Hematopoietic multipotent progenitor cell (in vitro differentiated cells): ENCODE results near the gene TCF25. TPM values are rescaled to one million over a fixed set of nuclear protein-coding genes. Genes with fewer than 3 reads are reported as not detected.
"Not testable (repeated sequence)": the region's sequence is repeated elsewhere in the genome, so short reads cannot be mapped to it uniquely, and the experiment has no call there.

ENCODE experiments used
- DNase-seq, 3 donors: peaks; one replicate each; pipeline ENCODE4 v3.0.0-alpha.2; 2011 to 2015; ENCODE audit warnings: low read depth in 2 of 3, low spot score in 2 of 3
- total RNA-seq: library from RNA; depleted of rRNA; stranded (reverse); fragments of >200 nt; gene quantifications from one replicate; pipeline ENCODE4 v1.2.3, GENCODE V29; 2012

TCF25 gene
- total RNA-seq, 1 donor = 195 TPM

DNA sequence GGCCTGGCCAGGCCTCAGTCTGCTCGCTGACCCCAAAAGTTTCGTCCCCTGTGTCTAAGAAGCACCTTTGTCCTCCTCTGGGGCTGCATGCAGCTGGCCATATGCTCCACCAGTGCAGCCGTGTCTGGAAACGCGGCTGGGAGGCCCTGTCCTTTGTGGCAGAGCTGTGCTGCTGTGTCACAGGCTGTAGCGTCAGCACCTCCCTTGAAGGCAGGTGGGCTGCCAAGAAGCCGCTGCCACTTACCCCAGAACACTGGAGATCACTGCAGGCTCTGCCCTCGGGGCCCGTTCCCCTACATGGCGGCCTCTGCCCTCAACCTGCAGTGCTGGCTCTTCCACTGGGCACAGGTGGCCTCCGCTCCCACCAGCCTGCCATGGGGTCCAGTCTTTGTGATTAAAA, 29.6 kb downstream of the TCF25 start:
- no peak for DNase-seq

DNA sequence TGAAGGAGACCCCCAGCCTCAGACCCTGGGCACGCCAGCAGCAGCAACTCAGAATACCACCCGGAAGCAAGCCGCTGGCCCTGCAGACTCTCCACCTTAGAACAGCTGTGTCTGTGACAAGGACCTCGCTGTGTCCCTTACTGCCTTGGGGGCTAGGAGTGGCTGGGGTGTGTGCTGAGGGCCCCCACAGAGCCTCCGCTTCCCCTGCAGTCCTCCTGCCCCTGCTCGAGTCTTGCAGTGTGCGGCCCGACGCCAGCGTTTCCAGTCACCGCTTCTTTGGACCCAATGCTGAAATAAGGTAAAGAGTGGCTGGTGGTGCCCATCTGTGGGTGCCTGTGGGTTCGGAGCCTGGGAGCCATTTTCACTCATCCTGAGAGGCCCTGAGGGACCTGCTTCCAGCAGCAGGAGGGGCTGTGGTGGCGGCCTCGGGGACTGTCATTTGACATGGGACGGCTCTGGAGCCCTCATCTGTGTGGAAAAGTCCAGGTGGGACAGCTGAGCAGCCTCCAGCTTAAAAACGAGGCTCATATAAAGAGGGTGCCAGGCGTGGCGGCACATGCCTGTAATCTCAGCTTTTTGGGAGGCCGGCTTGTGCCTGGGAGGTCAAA, 30.6 kb downstream of the TCF25 start:
- DNase-seq = no peak

DNA sequence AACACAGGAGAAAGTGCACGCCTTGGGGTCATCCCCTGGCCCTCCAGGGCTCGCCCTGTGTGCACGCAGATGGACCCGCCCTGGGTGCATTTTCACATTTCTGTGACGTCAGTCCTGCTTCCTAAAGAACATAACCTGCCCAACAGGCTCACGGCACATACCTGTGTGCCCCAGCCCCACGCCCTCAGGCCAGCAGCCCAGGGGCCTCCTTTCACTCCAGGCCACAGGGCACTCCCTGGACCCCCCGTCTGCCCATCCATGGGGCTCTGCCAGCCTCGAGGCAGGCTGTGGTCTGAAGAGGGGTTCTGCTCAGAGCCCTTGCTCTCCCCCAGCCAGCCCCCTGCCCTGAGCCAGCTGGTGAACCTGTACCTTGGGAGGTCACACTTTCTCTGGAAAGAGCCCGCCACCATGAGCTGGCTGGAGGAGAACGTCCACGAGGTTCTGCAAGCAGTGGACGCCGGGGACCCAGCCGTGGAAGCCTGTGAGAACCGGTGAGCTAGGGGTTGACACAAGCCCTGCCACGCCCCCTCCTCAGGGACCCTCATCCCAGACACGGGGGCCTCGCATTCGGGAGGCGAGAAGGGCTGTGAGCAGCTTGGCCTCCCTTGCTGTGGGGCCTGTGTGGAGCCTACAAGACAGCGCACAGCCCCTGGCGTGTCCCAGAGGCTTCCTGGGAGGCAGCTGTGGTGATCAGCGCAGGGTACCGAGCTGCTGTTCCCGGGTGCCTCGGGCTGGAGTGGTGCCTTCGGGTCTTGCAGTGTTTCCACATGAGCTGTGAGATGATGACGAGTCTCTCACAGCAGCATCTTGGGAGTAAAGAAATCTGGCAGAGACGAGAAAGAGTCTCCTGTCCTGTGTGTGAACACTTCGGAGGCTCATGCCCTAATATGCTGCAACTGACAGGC, 31.5 kb downstream of the TCF25 start:
- no peak for DNase-seq

DNA sequence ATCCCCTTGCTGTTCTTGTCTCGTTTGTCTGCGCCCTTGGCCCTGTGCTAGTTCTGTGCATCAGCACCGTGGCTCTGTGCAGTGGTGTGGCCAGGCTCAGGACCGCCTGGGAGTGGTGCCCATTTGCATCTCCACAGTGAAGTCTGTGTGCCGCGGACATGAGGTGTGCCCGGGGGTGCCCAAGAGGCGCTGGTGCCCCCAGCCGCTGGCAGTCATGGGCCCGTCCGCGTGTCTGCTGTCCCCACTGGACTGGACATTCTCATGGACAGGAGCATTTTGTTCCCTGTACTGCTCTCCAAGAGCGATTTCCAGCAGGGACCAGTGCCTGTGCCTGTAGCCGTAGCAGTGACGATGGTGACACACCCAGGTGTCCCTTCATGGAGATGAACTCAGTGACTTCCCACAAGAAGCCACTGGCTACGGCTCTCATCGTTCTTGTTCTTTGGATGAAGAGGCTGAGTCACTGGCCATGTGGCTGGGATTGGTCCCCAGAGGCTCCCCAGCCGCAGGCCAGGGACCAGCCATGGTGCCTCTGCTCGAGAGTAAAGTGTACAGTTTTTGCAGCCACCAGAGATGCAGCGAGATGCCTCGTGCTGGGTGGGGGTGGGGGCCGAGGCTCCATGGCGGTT, 32.2 kb downstream of the TCF25 start:
- no peak for DNase-seq

DNA sequence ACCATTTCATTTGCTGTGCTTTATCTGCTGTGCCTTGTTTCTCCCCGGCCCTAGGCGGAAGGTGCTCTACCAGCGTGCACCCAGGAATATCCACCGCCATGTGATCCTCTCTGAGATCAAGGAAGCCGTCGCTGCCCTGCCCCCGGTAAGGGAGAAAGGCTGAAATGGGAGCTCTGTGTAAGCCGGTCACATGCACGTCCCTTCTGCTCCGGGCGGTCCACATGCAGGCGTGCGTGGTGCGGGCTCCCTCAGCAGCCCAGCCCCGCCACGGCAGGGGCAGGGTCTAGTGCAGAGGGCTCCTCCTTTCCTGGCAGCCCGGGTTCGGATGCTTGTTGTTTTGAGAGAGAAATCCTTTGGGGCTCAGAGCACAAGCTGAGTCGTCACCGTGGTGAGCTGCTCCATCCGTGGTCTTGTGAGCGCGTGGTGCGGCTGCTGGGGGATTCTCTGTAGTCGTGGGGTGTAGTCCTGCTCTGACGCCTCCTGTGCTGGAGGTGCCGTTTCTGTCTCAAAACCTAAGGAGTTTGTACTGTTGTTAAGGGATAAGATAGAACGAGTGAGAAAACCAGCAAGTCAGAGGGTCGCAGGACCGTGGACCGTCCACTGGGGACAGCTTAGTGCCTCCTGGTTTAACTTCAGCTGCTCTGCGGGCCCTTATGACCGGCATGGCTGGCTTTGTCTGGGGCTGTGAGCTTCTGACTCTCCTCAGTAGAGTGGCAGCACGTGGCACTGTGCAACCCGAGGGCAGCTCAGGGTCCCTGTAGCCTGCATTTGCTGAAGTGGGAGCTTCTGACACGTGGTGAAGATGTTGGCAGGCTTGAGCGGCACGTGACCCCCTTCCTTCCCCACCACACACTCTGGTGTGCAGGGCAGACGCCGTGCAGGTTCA, 33.0 kb downstream of the TCF25 start:
- DNase-seq = no peak

DNA sequence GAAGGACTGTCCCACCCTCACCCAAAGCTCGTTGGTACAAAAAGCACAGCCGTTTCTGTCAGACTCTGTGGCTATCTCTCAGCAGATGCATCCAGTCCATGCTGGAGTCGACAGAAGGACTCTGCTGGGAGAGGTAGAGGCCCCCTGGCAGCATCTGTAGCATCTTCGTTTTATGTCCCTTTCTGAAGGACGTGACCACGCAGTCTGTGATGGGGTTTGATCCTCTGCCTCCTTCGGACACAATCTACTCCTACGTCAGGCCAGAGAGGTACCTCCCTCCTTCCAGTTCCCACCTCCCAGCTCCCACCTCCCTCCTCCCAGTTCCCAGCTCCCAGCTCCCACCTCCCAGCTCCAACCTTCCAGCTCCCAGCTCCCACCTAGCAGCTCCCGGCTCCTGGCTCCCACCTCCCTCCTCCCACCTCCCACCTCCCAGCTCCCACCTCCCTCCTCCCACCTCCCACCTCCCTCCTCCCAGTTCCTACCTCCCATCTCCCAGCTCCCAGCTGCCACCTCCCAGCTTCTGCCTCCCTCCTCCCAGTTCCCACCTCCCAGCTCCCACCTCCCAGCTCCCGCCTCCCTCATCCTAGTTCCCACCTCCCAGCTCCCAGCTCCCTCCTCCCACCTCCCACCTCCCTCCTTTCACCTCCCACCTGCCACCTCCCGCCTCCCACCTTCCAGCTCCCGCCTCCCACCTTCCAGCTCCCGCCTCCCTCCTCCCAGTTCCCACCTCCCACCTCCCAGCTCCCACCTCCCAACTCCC, 33.8 kb downstream of the TCF25 start:
- DNase-seq = no peak

DNA sequence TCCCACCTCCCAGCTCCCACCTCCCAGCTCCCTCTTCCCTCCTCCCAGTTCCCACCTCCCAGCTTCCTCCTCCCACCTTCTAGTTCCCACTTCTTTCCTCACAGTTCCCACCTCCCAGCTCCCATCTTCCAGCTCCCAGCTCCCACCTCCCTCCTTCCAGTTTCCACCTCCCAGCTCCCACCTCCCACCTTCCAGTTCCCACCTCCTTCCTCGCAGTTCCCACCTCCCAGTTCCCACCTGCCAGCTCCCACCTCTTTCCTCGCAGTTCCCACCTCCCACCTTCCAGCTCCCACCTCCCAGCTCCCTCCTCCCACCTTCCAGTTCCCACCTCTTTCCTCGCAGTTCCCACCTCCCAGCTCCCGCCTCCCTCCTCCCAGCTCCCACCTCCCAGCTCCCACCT, 34.8 kb downstream of the TCF25 start:
- DNase-seq = no peak

DNA sequence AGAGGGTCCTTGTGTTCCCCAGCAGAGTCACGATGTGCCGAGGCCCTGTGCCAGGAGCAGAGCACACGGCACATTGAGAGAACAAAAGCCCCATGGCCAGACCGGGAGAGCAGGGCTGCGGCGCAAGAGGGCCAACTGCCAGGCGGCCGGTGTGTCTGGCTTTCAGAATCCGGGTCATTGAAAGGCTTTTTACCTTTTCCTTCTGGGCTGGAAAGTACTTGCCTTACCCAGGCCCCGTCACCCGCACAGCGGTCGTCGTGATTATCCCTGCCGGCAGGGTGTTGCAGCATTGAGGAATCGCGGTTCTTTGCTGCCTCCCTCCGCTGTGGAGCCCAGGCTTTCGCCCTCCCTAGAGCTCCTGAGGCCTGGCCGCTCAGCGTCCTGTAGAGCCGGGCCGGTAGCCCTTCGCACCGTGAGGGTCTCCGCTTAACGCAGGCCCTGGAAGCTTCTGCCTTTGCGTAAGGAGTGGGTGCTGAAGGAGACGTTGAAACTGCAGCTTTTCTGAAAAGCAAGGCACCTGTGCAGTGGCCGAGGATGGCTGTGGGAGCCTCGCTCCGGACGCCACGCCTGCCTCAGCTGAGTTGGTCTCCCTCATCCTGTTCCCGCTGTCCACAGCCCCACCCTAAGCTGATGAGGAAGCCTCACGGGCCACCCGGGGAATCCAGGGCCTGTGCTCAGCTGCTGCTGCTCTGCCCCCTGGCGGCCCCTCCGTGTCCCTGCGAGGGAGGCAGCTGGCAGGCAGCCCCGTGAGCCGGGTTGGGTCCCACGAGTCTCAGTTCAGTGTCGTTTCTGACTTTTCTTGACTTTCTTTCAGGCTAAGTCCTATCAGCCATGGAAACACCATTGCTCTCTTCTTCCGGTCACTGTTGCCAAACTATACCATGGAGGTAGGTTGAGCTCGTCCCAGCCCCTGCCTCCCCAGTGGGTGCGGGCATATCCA, 36.7 kb downstream of the TCF25 start:
- DNase-seq = peak; percentile 46 to 67 (median 63)

DNA sequence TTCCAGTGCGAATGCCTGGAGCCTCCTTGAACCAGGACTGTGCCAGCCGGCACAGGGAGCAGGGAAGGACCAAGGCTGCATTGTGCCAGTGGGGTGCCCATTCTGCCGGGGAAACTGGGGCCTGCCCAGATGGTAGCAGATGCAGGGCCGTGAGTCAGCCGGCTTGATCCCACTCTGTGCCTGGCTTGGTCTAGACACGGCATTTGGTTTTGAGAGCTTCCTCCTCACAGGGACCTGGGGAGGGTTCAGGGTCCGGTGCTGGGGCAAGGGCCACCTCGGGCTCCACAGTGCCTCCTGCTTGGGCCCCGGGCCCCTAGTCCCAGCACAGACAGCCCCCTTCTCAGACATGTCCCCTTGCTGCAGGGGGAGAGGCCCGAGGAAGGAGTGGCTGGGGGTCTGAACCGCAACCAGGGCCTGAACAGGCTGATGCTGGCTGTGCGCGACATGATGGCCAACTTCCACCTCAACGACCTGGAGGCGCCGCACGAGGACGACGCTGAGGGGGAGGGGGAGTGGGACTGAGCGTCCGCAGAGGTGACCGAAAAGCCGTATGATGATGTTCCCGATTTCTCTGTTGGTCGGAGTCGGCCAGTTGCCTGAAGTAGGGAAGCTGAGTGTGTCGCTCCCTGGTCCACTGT, 37.4 kb downstream of the TCF25 start:
- DNase-seq = no peak

DNA sequence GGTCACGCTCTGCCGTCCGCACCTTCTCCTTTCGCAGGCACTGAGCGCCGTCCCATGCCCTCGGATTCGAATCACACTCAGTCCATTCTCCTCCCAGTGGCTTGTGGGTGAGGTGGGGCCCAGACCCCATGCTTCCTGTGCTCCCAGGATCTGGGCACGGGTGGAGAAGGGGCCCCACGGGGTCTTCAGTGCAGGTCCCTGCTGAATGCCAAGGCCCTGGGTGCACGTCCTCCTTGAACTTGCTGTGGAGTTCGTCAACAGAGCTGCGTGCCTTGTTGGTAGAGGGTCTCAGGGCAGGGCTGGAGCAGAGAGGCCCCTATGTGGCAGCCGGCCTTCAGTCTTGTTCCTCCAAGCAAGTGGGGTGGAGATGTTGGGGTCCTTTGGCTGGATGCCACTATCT, 38.0 kb downstream of the TCF25 start:
- DNase-seq = no peak

DNA sequence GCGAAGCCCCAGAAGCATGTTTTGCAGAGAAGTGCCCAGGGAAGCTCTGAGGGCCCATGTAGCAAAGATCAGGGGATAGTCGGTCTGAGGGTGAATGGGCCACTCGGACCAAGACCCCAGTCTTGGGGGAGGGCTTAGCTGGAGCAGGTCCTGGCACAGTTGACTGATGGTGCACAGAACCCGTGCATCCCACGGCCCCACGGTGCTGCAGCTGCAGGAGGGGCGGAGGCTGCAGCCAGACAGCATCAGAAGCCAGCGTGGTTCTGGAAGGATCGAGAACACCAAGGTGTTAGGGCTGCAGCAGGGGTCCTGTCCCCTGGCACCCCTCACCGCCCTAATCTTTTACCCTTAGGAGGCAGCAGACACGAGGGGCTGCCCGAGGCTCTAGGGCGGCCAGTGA, 38.8 kb downstream of the TCF25 start:
- no peak for DNase-seq

DNA sequence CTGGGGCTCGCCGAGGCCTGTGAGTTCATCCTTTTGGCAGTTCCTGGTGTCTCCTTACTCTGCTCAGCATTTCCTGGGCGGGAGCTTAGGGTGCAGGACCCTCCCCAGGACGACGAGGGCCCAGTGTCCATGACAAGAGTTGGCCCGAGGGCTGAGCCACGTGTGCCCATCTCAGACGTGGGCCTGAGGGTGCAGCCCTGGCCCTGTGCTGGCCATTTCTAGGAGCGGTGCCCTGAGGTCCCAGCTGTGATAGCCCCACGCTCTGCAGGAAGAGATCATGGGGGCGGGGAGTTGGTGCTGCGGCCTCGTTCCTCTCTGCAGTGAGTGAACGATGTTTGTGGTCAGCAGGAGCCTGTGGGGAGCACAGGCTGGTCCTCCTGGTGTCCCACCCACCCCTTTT, 39.2 kb downstream of the TCF25 start:
- DNase-seq = no peak

DNA sequence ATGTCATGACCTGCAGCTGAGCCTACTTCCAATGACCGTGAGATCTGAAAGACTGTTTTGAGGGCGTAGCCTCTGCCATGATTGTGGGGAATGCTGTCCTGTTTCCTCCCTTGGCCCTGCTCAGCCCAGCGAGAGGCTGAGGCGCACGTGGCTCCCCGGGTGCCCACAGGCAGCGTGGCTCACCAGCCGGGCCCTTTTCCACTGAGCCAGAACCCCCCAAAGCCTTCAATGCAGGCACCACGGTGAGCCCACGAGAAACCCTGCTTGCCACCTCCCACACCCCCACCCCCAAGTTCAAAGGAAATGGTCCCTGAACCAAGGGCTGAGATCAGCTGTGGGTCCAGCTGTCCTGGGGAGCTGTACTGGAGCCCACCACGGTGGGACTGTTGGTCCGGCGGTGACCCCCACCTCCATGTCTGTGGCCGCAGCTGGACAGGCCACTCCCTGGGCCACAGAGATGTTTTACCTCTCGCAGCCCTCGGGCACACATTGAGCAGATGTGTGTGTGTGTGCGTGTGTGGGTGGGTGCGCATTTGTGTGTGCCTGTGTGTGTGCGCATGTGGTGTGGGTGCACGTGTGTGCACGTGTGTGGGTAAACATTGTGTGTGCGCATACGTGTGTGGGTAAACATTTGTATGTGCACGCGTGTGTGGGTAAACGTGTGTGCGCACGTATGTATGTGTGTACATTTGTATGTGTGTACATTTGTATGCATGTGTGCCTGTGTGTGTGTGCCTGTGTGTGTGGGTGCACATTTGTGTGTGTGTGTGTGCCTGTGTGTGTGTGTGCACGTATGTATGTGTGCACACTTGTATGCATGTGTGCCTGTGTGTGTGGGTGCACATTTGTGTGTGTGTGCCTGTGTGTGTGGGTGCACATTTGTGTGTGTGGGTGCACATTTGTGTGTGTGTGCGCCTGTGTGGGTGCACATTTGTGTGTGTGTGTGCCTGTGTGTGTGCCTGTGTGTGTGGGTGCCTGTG, 40.3 kb downstream of the TCF25 start:
- DNase-seq = no peak

DNA sequence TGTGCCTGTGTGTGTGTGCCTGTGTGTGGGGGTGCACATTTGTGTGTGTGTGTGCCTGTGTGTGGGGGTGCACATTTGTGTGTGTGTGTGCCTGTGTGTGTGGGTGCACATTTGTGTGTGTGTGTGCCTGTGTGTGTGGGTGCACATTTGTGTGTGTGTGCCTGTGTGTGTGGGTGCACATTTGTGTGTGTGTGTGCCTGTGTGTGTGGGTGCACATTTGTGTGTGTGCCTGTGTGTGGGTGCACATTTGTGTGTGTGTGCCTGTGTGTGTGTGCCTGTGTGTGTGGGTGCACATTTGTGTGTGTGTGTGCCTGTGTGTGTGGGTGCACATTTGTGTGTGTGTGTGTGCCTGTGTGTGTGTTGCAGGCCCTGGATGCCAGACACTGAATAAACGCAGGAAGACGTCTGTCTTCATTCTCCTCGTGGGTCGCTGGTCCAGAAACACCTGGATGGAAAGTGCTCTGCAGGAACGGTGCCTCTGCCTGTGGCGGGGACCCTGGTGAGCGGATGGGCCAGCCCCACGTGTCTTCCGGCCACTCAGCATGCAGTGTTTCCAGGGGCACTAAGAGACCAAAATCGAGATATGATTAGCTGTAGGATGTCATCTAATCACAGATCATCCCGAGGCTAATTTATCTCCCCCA, 41.4 kb downstream of the TCF25 start:
- not testable (repeated sequence) for DNase-seq

DNA sequence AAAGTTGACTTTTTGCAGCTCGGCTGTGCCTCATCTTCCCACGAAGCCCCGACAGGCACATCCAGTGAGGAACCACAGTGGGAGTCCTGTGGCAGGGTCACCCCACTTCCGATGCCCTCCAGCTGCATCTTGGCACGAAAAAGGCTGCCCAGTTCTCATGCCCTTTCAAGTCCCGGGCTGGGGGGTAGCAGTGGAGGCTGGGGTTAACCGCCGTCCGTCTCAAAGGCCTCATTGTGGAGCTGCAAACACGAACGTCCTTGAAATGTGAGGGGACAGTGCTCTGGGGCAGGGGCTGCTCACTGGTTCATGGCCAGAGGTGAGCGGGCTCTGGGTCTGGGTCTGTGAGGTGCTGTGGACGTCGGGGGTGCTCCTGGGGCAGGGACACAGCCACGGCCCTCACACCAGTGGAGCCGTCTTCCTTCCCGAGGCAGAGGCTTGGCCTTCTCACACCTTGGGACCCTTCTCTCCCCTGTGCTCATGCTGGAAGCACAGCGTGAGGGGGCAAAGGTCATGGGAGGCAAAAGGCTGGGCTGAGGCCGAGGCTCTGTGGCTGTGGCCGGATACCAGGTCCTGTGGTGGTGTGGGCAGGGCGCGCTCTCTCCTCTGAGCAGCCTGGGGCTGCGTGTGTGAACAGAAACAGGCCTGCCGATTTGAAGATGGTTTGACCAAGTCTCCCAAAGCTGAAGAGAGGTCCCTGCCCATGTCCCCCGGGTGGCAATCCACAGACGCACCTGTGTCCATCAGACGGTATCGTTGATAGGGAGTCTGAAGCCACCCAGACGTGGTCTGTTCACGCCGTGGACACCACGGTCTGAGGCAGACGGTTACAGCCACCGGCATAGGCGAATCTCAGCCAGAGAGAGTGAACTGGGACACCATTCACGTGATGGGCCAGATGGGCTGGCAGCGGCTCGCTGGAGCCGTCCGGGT, 42.2 kb downstream of the TCF25 start:
- DNase-seq = no peak
